Limb (tissue), 2 donors: ENCODE results near the gene CDYL.
A peak's percentile ranks its signal among the peaks of the same experiment; 100 is the strongest.
"Not testable (repeated sequence)": the region's sequence is repeated elsewhere in the genome, so short reads cannot be mapped to it uniquely, and the experiment has no call there.

Source experiments
- DNase-seq, 2 donors: peaks; one replicate each; pipeline ENCODE4 v3.0.0-alpha.2; 2016; ENCODE audit errors: extremely low spot score in 2 of 2

Gene CDYL

GRCh38 chr6:4994741-4995140, 218.5 kb downstream of the CDYL start:
- DNase-seq = no peak

- DNase-seq = no peak
These were observed 221.7 kb downstream of the CDYL start for GRCh38 chr6:4997862-4998261.

GRCh38 chr6:4999586-4999985, 223.4 kb downstream of the CDYL start:
- DNase-seq = no peak

GRCh38 chr6:5003604-5004372, 227.6 kb downstream of the CDYL start, which contains the start of gene RPP40:
Gene RPP40 (minus strand): TSS chr6:5004037. CDS start chr6:5004002, 35 bp downstream.
- DNase-seq = peak; percentile 98 to 99

GRCh38 chr6:5004373-5005037, 228.3 kb downstream of the CDYL start:
- no peak for DNase-seq

- DNase-seq = not testable (repeated sequence)
These were observed 228.8 kb downstream of the CDYL start for GRCh38 chr6:5005038-5005433.
